Inflammatory macrophage treated with lipopolysaccharide for 4 hours (primary cell): ENCODE data around the gene KLK5.
"Not testable (repeated sequence)": the region's sequence is repeated elsewhere in the genome, so short reads cannot be mapped to it uniquely, and the experiment has no call there.

Experiments
- DNase-seq: peaks from one replicate; pipeline ENCODE4 v3.0.0-alpha.2; 2020

KLK5 gene

GRCh38 chr19:50921426-50922316 lies 31.2 kb downstream of the KLK5 start:
- DNase-seq, result peak; percentile 76

- DNase-seq, result no peak
Measured at GRCh38 chr19:50916069-50916468, 36.8 kb downstream of the KLK5 start.

DNA sequence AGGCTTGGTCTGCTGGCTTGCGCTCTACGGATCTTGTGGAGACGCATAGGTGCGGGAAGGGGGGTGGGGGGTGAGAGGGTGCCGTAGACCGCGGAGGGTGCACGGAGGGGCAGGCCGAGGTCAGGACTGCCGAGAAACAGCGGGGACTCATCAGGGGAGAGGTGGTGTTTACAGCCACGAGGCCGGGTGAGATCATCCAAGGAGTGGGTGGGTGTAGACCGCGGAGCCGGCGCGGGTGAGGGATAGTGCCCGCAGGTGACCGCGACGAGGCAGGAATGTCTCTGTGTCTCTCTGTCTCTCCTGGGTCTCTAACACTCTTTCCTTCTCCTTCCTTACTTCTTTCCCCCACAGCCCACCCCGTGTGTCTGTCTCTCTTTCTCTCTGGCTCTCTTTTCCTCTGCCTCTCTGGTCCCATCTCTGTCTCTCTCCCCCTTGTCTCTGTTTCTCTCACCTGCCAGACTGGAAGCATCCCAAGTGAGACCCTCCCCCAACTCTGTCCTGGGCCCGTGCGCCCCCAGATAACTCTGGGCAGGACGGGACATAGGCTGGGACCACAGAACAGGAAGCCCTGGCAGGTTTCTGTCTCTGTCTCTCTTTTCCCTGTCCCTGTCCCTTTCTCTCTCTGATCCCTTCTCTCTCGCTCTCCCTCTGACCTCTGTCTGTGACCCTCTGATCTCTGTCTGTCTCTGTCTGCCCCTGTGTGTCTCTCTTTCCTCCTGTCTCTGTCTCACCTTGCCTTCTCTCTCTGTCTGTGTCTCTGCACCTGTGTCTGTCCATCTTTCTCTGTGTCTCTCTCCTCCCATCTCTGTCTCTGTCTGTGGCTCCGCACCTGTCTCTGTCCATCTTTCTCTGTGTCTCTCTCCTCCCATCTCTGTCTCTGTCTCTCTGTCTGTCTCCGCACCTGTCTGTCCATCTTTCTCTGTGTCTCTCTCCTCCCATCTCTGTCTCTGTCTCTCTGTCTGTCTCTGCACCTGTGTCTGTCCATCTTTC lies 39.8 kb downstream of the KLK5 start:
- DNase-seq, result peak; percentile 42

GRCh38 chr19:50912102-50912599 lies 40.7 kb downstream of the KLK5 start:
- DNase-seq, result no peak

- DNase-seq, result no peak
Measured at GRCh38 chr19:50911206-50912101, 41.4 kb downstream of the KLK5 start, which contains the start of gene KLK4. Gene KLK4 (minus strand): TSS chr19:50911395. CDS start chr19:50910738, 657 bp downstream.

- no peak for DNase-seq
Measured at GRCh38 chr19:50910722-50911121, 42.1 kb downstream of the KLK5 start.

DNA sequence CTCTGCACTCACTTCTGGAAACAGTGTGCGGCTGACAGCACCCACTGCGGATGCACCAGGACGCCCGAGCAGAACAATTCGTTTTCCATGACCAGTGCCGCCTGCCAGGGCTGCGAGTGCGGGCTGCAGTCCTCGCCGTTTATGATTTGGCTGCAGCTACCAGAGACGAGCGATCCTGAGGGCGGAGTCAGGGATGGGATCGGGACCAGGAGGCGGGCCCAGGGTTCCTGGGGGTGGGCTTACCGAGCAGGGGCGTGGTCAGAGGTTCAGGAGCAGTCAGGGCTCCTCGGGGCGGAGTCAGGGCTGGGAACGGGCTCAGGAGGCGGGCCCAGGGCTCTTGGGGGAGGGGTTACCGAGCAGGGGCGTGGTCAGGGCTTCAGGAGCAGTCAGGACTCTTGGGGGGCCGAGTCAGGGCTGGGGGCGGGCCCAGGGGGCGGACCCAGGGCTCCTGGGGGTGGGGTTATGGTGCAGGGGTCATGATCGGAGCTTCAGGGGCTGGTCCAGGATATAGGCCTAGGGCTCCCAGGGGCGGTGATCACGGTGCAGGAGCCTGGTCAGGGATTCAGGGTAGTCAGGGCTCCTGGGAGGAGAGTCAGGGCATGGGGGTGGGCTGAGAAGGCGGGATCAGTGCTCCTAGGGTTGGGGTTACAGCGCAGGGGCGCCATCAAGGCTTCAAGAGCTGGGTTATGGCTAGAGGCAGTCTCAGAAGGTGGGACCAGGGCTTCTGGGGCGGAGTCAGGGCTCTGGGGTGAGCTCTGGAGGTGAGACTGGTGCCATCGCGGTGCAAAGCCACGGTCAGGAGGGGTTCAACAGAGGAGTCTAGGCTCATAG lies 43.4 kb downstream of the KLK5 start:
- DNase-seq, result peak; percentile 45

DNA sequence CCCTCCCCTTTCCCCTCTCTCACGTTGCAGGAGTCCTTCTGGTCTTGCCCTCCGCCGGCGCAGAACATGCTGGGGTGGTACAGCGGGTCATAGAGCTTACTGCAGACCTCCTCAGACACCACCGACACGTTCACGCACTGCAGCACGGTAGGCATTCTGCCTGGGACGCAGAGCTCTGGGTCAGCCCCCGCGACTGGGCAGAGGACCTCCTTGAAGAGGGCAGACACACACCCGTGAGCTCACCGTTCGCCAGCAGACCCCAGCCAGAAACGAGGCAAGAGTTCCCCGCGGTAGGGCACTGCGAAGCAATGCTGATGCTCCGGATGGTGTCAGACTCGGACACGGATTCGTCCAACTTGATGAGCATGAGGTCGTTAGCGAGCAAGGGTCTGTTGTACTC lies 44.5 kb downstream of the KLK5 start:
- no peak for DNase-seq

GRCh38 chr19:50906217-50906616 lies 46.6 kb downstream of the KLK5 start:
- DNase-seq, result peak; percentile 37

- no peak for DNase-seq
Measured at GRCh38 chr19:50902640-50903039, 50.2 kb downstream of the KLK5 start.

GRCh38 chr19:50899569-50899968 lies 53.3 kb downstream of the KLK5 start:
- no peak for DNase-seq

DNA sequence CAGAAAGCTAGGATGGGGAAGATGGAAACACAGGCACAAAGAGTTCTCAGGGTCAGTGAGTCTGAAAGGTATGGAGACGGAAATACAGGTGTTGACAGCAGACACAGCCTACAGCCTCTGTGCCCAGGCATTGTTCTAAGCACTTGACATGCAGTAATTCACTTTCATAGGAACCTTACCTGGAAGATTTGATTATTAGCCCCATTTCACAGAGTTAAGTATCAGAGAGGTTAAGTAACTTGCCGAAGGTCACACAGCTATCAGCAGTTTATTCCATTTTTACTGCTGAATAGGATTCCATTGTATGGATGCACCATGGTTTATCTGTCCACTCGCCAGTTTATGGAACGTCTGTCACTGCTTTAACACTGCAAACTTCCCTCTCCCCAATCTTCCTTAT lies 54.8 kb downstream of the KLK5 start:
- DNase-seq, result no peak

- no peak for DNase-seq
Measured at GRCh38 chr19:50897612-50898011, 55.2 kb downstream of the KLK5 start.

DNA sequence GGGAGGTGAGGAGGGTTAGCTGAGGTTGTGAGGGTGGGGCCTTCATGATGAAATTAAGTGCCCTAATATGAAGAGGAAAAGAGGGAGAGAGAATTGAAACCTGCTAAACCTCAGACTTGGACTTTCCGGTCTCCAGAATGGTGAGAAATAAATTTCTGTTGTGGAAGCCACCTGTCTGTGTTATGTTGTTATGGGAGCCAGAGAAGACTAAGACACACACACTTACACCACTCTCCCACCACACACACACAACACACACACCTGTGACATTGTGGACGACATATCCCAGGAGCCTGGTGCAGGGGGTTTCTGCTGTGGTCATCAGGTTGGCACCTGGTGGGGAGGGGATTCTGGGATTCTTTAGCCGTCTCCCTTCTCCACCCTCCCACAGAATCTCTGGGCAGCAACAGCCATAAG lies 55.6 kb downstream of the KLK5 start:
- peak; percentile 28 for DNase-seq

DNA sequence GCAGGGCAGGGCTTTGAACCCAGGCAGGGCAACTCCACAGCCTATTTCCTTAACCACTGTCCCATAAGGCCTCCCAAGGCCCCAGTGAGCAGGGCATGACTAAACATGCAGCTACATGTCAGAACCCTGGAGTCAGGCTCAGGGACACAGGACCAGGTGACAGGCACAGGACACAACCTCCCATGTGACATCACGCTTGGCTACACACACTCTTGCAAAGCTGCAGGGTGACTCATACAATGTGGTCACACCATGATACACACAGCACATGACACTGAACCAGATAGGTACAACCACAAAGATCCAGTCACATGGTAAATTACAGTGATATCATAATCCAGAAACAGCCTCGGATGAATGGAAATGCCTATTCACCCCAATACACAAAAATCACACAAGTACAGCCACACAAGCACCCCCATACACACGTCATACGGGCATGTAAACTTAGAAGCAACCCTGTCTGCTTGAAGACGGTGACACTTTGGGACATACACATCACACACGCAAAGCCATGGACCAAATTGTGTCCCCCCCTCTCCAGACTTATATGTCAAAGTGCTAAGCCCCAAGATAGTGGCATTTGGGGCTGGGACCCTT lies 56.1 kb downstream of the KLK5 start:
- peak; percentile 80 for DNase-seq

DNA sequence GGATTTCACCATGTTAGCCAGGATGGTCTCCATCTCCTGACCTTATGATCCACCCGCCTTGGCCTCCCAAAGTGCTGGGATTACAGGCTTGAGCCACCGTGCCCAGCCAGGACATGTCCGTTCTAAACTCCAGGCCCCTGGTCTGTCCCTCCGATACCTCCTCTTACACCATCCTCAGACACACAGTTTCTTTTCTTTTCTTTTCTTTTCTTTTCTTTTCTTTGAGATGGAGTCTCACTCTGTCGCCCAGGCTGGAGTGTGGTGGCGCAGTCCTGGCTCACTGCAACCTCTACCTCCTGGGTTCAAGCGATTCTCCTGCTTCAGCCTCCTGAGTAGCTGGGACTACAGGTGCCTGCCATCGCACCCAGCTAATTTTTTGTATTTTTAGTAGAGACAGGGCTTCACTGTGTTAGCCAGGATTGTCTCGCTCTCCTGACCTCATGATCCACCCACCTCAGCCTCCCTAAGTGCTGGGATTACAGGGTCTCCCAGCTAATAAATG lies 56.7 kb downstream of the KLK5 start:
- not testable (repeated sequence) for DNase-seq

GRCh38 chr19:50894478-50895356 lies 58.1 kb downstream of the KLK5 start:
- no peak for DNase-seq
